Embryonic facial prominence (tissue), 1 donor: ENCODE results near the gene DDB1.

Source experiments
- DNase-seq: peaks from one replicate; pipeline ENCODE4 v3.0.0-alpha.2; 2016; ENCODE audit errors: extremely low spot score

Gene DDB1

GRCh38 chr11:61297341-61297740 is 35.6 kb downstream of the DDB1 start:
- DNase-seq, result no peak

- DNase-seq, result no peak
Observed at GRCh38 chr11:61295596-61295926, 37.3 kb downstream of the DDB1 start.

- peak; percentile 46 for DNase-seq
Observed at GRCh38 chr11:61294717-61295595, 37.9 kb downstream of the DDB1 start, which contains the start of gene VWCE. TSS of gene VWCE (minus strand) at chr11:61295316. CDS start at chr11:61295037, 279 bp downstream.

GRCh38 chr11:61293867-61294716 is 38.8 kb downstream of the DDB1 start:
- DNase-seq, result peak; percentile 33

GRCh38 chr11:61292356-61292755 is 40.5 kb downstream of the DDB1 start:
- no peak for DNase-seq

- DNase-seq, result no peak
Observed at GRCh38 chr11:61290905-61291690, 41.8 kb downstream of the DDB1 start.

- no peak for DNase-seq
Observed at GRCh38 chr11:61287338-61287977, 45.4 kb downstream of the DDB1 start.

GRCh38 chr11:61283613-61284012 is 49.3 kb downstream of the DDB1 start:
- no peak for DNase-seq

GRCh38 chr11:61281581-61282250 is 51.2 kb downstream of the DDB1 start:
- no peak for DNase-seq

GRCh38 chr11:61280883-61281580 is 51.9 kb downstream of the DDB1 start:
- DNase-seq, result no peak

- DNase-seq, result no peak
Observed at GRCh38 chr11:61279934-61280659, 52.8 kb downstream of the DDB1 start.

GRCh38 chr11:61278001-61278470 is 54.9 kb downstream of the DDB1 start:
- no peak for DNase-seq

- DNase-seq, result no peak
Observed at GRCh38 chr11:61277186-61278000, 55.5 kb downstream of the DDB1 start.

- no peak for DNase-seq
Observed at GRCh38 chr11:61275191-61275590, 57.7 kb downstream of the DDB1 start.

GRCh38 chr11:61274084-61274483 is 58.8 kb downstream of the DDB1 start:
- DNase-seq, result no peak

- no peak for DNase-seq
Observed at GRCh38 chr11:61273178-61274078, 59.5 kb downstream of the DDB1 start.

GRCh38 chr11:61272731-61273130 is 60.2 kb downstream of the DDB1 start:
- DNase-seq, result no peak
